K562 (cell line): ENCODE results near the gene PHACTR3. TPM values are rescaled to one million over a fixed set of nuclear protein-coding genes. Genes with fewer than 3 reads are reported as not detected.

ENCODE experiments used
- ATAC-seq: fragments of 200-7000 bp; cut with Tn5 transposase; 3 replicates; pipeline ENCODE4 v1.9.1; 2020; ENCODE audit warnings: moderate library complexity
- BruUV-seq: library from RNA; stranded (reverse); fragments of 400-500 nt; replicated peaks from 2 replicates; lab custom pipeline; 2021; lab: Mats Ljungman, UMichigan
- CTCF ChIA-PET: fragments of 300-600 bp; formaldehyde crosslinking; extraction: SDS; loops from one replicate; lab custom pipeline; 2021; ENCODE audit warnings: low intra/inter-chr PET ratio; lab: Yijun Ruan, JAX
- POLR2A ChIA-PET: fragments of 300-600, 350-650 bp; sonication (Branson Sonifier 250); formaldehyde crosslinking; extraction: SDS; loops from one replicate; lab custom pipeline; 2021; ENCODE audit warnings: antibody characterized with exemption, inconsistent platforms; lab: Yijun Ruan, JAX
- DNase-seq, 4 experiments: peaks; one replicate each; pipeline versions ENCODE4 v3.0.0 to v3.0.0-alpha.2; 2011 to 2018; ENCODE audit warnings: low spot score in 3 of 4, mixed read lengths in 3 of 4; ENCODE audit errors: extremely low read depth in 1 of 4
- FAIRE-seq: peaks from 2 replicates; lab custom pipeline; 2011; peaks lifted over from hg19 to GRCh38; lab: Jason Lieb, UNC
- H2AFZ ChIP-seq: 2 replicates; pipeline ENCODE4 v1.6.0; 2011; ENCODE audit warnings: low read depth, low read length, control low read depth, inconsistent platforms
- H3K27ac ChIP-seq: fragments of 200-600 bp; 3 replicates; pipeline ENCODE4 v1.8.0; 2011; ENCODE audit warnings: low read depth, mild to moderate bottlenecking, control low read depth, inconsistent platforms, low read length, moderate library complexity, mixed read lengths; ENCODE audit errors: extremely low read depth
- H3K27me3 ChIP-seq, 2 experiments: fragments of 300-600 bp in 1 of 2; 2 replicates in 1 of 2; 3 replicates in 1 of 2; pipeline versions ENCODE4 v1.6.0 to v1.8.0; 2011; ENCODE audit warnings: inconsistent platforms in 2 of 2, low read length in 2 of 2, mild to moderate bottlenecking in 1 of 2, mixed read lengths in 1 of 2, moderate library complexity in 1 of 2; ENCODE audit not compliant: control insufficient read depth in 2 of 2, insufficient read depth in 2 of 2
- H3K36me3 ChIP-seq: fragments of 300-600 bp; 3 replicates; pipeline ENCODE4 v1.8.0; 2011; ENCODE audit warnings: mild to moderate bottlenecking, low read length, inconsistent platforms; ENCODE audit not compliant: control insufficient read depth, insufficient read depth
- H3K4me1 ChIP-seq, 2 experiments: fragments of 200-600 bp in 1 of 2; replicated peaks in 1 of 2; 2 replicates in 1 of 2; 3 replicates in 1 of 2; pipeline versions ENCODE4 v1.5.1 to v1.8.0; 2011; ENCODE audit warnings: inconsistent platforms in 2 of 2, low read length in 2 of 2, mild to moderate bottlenecking in 1 of 2, mixed read lengths in 1 of 2, moderate library complexity in 1 of 2; ENCODE audit not compliant: control insufficient read depth in 2 of 2, insufficient read depth in 2 of 2
- H3K4me2 ChIP-seq: 2 replicates; pipeline ENCODE4 v1.6.1; 2011; ENCODE audit warnings: low read length, control low read depth, inconsistent platforms, mixed read lengths; ENCODE audit not compliant: insufficient read depth
- H3K4me3 ChIP-seq: fragments of 200-600 bp; sonication (generic), shearing (Covaris generic); 2 replicates; pipeline ENCODE4 v1.5.1; 2016; ENCODE audit warnings: control low read depth, inconsistent platforms
- H3K79me2 ChIP-seq: fragments of 200-600 bp; 3 replicates; pipeline ENCODE4 v1.8.0; 2011; ENCODE audit warnings: low read length, inconsistent platforms; ENCODE audit not compliant: control insufficient read depth, insufficient read depth
- H3K9ac ChIP-seq, 2 experiments: 2 replicates each; pipeline versions ENCODE4 v1.6.0 to v1.6.1; 2011; ENCODE audit warnings: low read depth in 2 of 2, low read length in 2 of 2, control low read depth in 1 of 2, inconsistent platforms in 1 of 2, mild to moderate bottlenecking in 1 of 2, mixed read lengths in 1 of 2; ENCODE audit not compliant: insufficient read depth in 1 of 2
- H3K9me1 ChIP-seq: one replicate; pipeline ENCODE4 v1.6.0; 2011; ENCODE audit warnings: inconsistent platforms, mild to moderate bottlenecking, low read length, moderate library complexity; ENCODE audit not compliant: control insufficient read depth, insufficient read depth
- H3K9me3 ChIP-seq: replicated peaks from 2 replicates; pipeline ENCODE4 v1.5.1; 2011; ENCODE audit warnings: low read depth, low read length, inconsistent platforms; ENCODE audit not compliant: control insufficient read depth, insufficient read depth
- H4K20me1 ChIP-seq: replicated peaks from 2 replicates; pipeline ENCODE4 v1.6.1; 2011; ENCODE audit warnings: low read length, inconsistent platforms, mixed read lengths; ENCODE audit not compliant: control insufficient read depth, insufficient read depth
- CHD4 ChIP-seq: fragments of 200-600 bp; sonication (generic); IDR thresholded peaks from 3 replicates; pipeline ENCODE4 v1.6.1; 2012; ENCODE audit warnings: low read depth, mild to moderate bottlenecking, mixed read lengths, low read length, inconsistent platforms; ENCODE audit not compliant: insufficient read depth, insufficient replicate concordance, poor library complexity, severe bottlenecking
- COPS2 ChIP-seq: fragments of 450-650 bp; conservative IDR thresholded peaks from 2 replicates; pipeline ENCODE4 v1.6.1; 2016; ENCODE audit warnings: mild to moderate bottlenecking, moderate library complexity
- MYBL2 ChIP-seq, 2 experiments: fragments of 450-650 bp in 1 of 2; sonication (generic) in 1 of 2; formaldehyde crosslinking in 1 of 2; IDR thresholded peaks; 2 replicates each; pipeline versions ENCODE4 v1.6.1 to v1.8.1; 2017 to 2022; ENCODE audit warnings: borderline replicate concordance in 1 of 2, inconsistent platforms in 1 of 2, low read depth in 1 of 2, mild to moderate bottlenecking in 1 of 2, missing genetic modification reagents in 1 of 2, moderate library complexity in 1 of 2
- NR2F6 ChIP-seq: fragments of 450-650 bp; formaldehyde crosslinking; IDR thresholded peaks from 2 replicates; pipeline ENCODE4 v1.4.0; 2020; ENCODE audit warnings: mild to moderate bottlenecking
- RFX7 ChIP-seq: fragments of 250-450 bp; sonication (Bioruptor Pico); IDR thresholded peaks from 2 replicates; pipeline ENCODE4 v1.5.1; 2021; ENCODE audit warnings: mild to moderate bottlenecking
- U2AF2 ChIP-seq: fragments of 200-400 bp; formaldehyde crosslinking; optimal IDR thresholded peaks from 2 replicates; pipeline ENCODE3; 2017; ENCODE audit warnings: low read depth, mild to moderate bottlenecking, low read length
- ZNF75A ChIP-seq: fragments of 450-650 bp; formaldehyde crosslinking; IDR thresholded peaks from 2 replicates; pipeline ENCODE4 v1.4.0; 2020; ENCODE audit warnings: mild to moderate bottlenecking
- WGBS: fragments of 100-300 bp; shearing (Covaris generic); methylation state at CpG from one replicate; pipeline ENCODE4 v1.1.6; 2016; ENCODE audit warnings: low coverage, mixed read lengths; ENCODE audit not compliant: insufficient coverage; ENCODE audit errors: missing lambda C conversion rate; 5-methylcytosine and 5-hydroxymethylcytosine counted together
- in situ Hi-C: fragments of 300-500 bp; cut with MboI; formaldehyde crosslinking; loops from 4 replicates; pipeline ENCODE4 v1.15.0; 2018; ENCODE audit warnings: inconsistent platforms, mixed read lengths
- intact Hi-C: fragments of 100-400 bp; cut with micrococcal nuclease; formaldehyde crosslinking; loops from 2 replicates; pipeline ENCODE4 v1.14.2; 2022
- polyA plus RNA-seq, 8 experiments: library from polyadenylated mRNA; depleted of rRNA in 4 of 8; stranded (reverse) in 5 of 8; unstranded in 3 of 8; fragments of >200 nt; fragmentation: Nextera tagmentation in 2 of 8; fragmentation: Illumina TruSeq in 1 of 8; extraction: Ambion mirVana in 2 of 8; extraction: Trizol in 1 of 8; gene quantifications; 2 replicates each; pipeline versions ENCODE4 v1.2.1 to v1.2.3, GENCODE V29; 2011 to 2014; ENCODE audit warnings: inconsistent platforms in 1 of 8, missing spikeins in 1 of 8
- total RNA-seq, 7 experiments: library from RNA; depleted of rRNA in 6 of 7; stranded (reverse); fragments of >200 nt in 6 of 7; fragmentation: Illumina TruSeq in 2 of 7; extraction: Trizol in 2 of 7; gene quantifications; 2 replicates each; pipeline versions ENCODE4 v1.2.1 to v1.2.3, GENCODE V29; 2011 to 2021; ENCODE audit warnings: low replicate concordance in 1 of 7

PHACTR3 gene
- total and polyA plus RNA-seq, 9 of the 15 experiments (the other 6 are each of a cell fraction or from before 2014, with no cell fraction given): not detected

GRCh38 chr20:59608396-59608795 is 4.1 kb downstream of the PHACTR3 start:
- intact Hi-C loops (no loop called here), in situ Hi-C loops (no loop called here)
- Histone ChIP-seq H3K9ac (no peak overlapping the region), H3K4me3 (no peak overlapping the region), H3K27me3 (no peaks in the 10 kb centered on the region), H3K9me3 (no peaks in the 10 kb centered on the region), H3K27ac (no peak overlapping the region), H2AFZ (no peak overlapping the region), H3K4me2 (no peak overlapping the region), H3K9me1 (no peaks in the 10 kb centered on the region), H4K20me1 (no peaks in the 10 kb centered on the region), H3K4me1 (peaks cover 0 to 3% of the 10 kb centered on the region in 2 experiments; a peak in 1 of 5 replicates), H3K79me2 (no peaks in the 10 kb centered on the region), H3K36me3 (no peaks in the 10 kb centered on the region)
- CTCF ChIA-PET: no interaction called here
- WGBS: 0% methylated on average over 6 of the region's 6 CpGs
- no peak for TF ChIP-seq U2AF2
- no peak for TF ChIP-seq MYBL2 (IDR thresholded peaks at IDR 0.05; ENCODE audit: low read depth)
- TF ChIP-seq MYBL2 (CRISPR knock-in tag; IDR thresholded peaks at IDR 0.05; ENCODE audit: borderline replicate concordance): no peak
- no peak for DNase-seq
- no peak for ATAC-seq
- no TSS peak for BruUV-seq
- no peak for FAIRE-seq
- POLR2A ChIA-PET: no interaction called here

GRCh38 chr20:59608871-59609270 is 4.5 kb downstream of the PHACTR3 start:
- Histone ChIP-seq H3K4me3 (no peak overlapping the region), H3K9me1 (no peaks in the 10 kb centered on the region), H3K4me2 (no peak overlapping the region), H3K27me3 (no peaks in the 10 kb centered on the region), H2AFZ (no peak overlapping the region), H3K4me1 (peaks cover 0 to 3% of the 10 kb centered on the region in 2 experiments; a peak in 1 of 5 replicates), H3K9ac (no peak overlapping the region), H3K79me2 (no peaks in the 10 kb centered on the region), H4K20me1 (no peaks in the 10 kb centered on the region), H3K9me3 (no peaks in the 10 kb centered on the region), H3K36me3 (no peaks in the 10 kb centered on the region), H3K27ac (no peak overlapping the region)
- 0% methylated on average over 5 of the region's 5 CpGs for WGBS
- FAIRE-seq: no peak
- in situ Hi-C loops (no loop called here), intact Hi-C loops (no loop called here)
- POLR2A ChIA-PET: interaction anchor here (0.6 kb wide), 1 partner anchor 84 kb away, joined by 3 read pairs; no protein-coding TSS in a partner anchor
- DNase-seq: no peak
- no peak for ATAC-seq
- CTCF ChIA-PET: no interaction called here
- no TSS peak for BruUV-seq
- no peak for TF ChIP-seq COPS2
- no peak for TF ChIP-seq NR2F6 (CRISPR knock-in tag)
- no peak for TF ChIP-seq RFX7 (CRISPR knock-in tag)
- no peak for TF ChIP-seq ZNF75A (CRISPR knock-in tag)
- TF ChIP-seq CHD4: no peak
